Gastroesophageal sphincter (tissue), 4 donors: ENCODE results near the gene RNU7-1. TPM values are rescaled to one million over a fixed set of nuclear protein-coding genes. Genes with fewer than 3 reads are reported as not detected.
A peak's percentile ranks its signal among the peaks of the same experiment; 100 is the strongest.

Experiments used
- ATAC-seq: fragments of 150-250 bp; one replicate; pipeline ENCODE4 v1.9.1; 2016; ENCODE audit warnings: mild to moderate bottlenecking, moderate library complexity
- H3K27ac ChIP-seq, 4 donors: fragments of 200-600 bp; sonication (generic) in 3 of 4; 1 replicate in 3 of 4; 2 replicates in 1 of 4; pipeline ENCODE4 v1.5.1; 2016 to 2019
- H3K27me3 ChIP-seq: fragments of 200-600 bp; sonication (generic); one replicate; pipeline ENCODE4 v1.5.1; 2019
- H3K36me3 ChIP-seq, 2 donors: fragments of 200-600 bp; sonication (generic); one replicate each; pipeline ENCODE4 v1.5.1; 2019; ENCODE audit warnings: control low read depth in 1 of 2
- H3K4me1 ChIP-seq, 3 donors: fragments of 200-600 bp; sonication (generic); 1 replicate in 2 of 3; 2 replicates in 1 of 3; pipeline ENCODE4 v1.5.1; 2016 to 2019; ENCODE audit warnings: control low read depth in 2 of 3
- H3K4me3 ChIP-seq, 2 donors: fragments of 200-600 bp; sonication (generic); one replicate each; pipeline ENCODE4 v1.5.1; 2019; ENCODE audit warnings: mild to moderate bottlenecking in 1 of 2, moderate library complexity in 1 of 2
- H3K9me3 ChIP-seq, 3 donors: fragments of 200-600 bp; sonication (generic); one replicate each; pipeline ENCODE4 v1.5.1; 2017 to 2019; ENCODE audit warnings: control low read depth in 2 of 3
- EP300 ChIP-seq: sonication (generic); formaldehyde crosslinking; IDR thresholded peaks from one replicate; pipeline ENCODE4 v1.6.1; 2017; ENCODE audit warnings: antibody characterized with exemption, mild to moderate bottlenecking
- POLR2A ChIP-seq, 2 donors: fragments of 450-650 bp; IDR thresholded peaks; one replicate each; pipeline ENCODE4 v1.6.1; 2017; ENCODE audit warnings: antibody characterized with exemption in 2 of 2, mild to moderate bottlenecking in 2 of 2, moderate library complexity in 1 of 2
- POLR2AphosphoS5 ChIP-seq: sonication (generic); formaldehyde crosslinking; IDR thresholded peaks from one replicate; pipeline ENCODE4 v1.6.1; 2017; ENCODE audit warnings: antibody characterized with exemption
- WGBS, 2 donors: methylation state at CpG; one replicate each; pipeline ENCODE4 v1.1.5; 2018; ENCODE audit warnings: low coverage in 1 of 2; 5-methylcytosine and 5-hydroxymethylcytosine counted together
- total RNA-seq, 4 donors: library from RNA; depleted of rRNA; stranded (reverse); fragments of >200 nt; gene quantifications; one replicate each; pipeline ENCODE4 v1.1.0, GENCODE V29; 2016
- TF ChIP-seq, protein P1 (sequence below), 4 experiments: fragments of 200-600 bp in 2 of 4; fragments of 450-650 bp in 2 of 4; sonication (generic) in 1 of 4; IDR thresholded peaks; one replicate each; pipeline ENCODE4 v1.5.1; 2017 to 2019; ENCODE audit warnings: antibody characterized with exemption in 4 of 4, mild to moderate bottlenecking in 2 of 4, moderate library complexity in 2 of 4

The RNU7-1 gene
- total RNA-seq, 4 donors from 2014 or later: not detected

GRCh38 chr12:6943389-6943721 lies 261 bp upstream of the RNU7-1 start:
- Histone ChIP-seq H3K4me1 (peaks cover 0 to 80% (median 26%) of the 10 kb centered on the region in 3 donors), H3K27me3 (no peaks in the 10 kb centered on the region), H3K36me3 (peaks cover 0 to 59% of the 10 kb centered on the region in 2 donors), H3K27ac (peak overlapping the region; percentile 90 to 96 (median 94)), H3K9me3 (no peaks in the 10 kb centered on the region), H3K4me3 (peak overlapping the region; percentile 64 to 74)
- peak; percentile 76 for ATAC-seq
- WGBS, 2 donors: 0 to 1% methylated on average over 11 to 13 of the region's 13 CpGs
- TF ChIP-seq, protein P1, sequence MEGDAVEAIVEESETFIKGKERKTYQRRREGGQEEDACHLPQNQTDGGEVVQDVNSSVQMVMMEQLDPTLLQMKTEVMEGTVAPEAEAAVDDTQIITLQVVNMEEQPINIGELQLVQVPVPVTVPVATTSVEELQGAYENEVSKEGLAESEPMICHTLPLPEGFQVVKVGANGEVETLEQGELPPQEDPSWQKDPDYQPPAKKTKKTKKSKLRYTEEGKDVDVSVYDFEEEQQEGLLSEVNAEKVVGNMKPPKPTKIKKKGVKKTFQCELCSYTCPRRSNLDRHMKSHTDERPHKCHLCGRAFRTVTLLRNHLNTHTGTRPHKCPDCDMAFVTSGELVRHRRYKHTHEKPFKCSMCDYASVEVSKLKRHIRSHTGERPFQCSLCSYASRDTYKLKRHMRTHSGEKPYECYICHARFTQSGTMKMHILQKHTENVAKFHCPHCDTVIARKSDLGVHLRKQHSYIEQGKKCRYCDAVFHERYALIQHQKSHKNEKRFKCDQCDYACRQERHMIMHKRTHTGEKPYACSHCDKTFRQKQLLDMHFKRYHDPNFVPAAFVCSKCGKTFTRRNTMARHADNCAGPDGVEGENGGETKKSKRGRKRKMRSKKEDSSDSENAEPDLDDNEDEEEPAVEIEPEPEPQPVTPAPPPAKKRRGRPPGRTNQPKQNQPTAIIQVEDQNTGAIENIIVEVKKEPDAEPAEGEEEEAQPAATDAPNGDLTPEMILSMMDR (IDR thresholded peaks at IDR 0.05): no peak
- TF ChIP-seq POLR2AphosphoS5 (no peak), EP300 (no peak), POLR2A (IDR thresholded peaks at IDR 0.05) (no peak)

- Histone ChIP-seq H3K9me3 (no peaks in the 10 kb centered on the region), H3K4me3 (peak overlapping the region; percentile 64 to 74), H3K36me3 (peaks cover 0 to 50% of the 10 kb centered on the region in 2 donors), H3K27ac (peak overlapping the region; percentile 90 to 96 (median 94)), H3K4me1 (peaks cover 0 to 68% (median 18%) of the 10 kb centered on the region in 3 donors), H3K27me3 (no peaks in the 10 kb centered on the region)
- 5 to 6% methylated on average over 7 to 8 of the region's 48 CpGs for WGBS, 2 donors
- peak; percentile 79 for ATAC-seq
- TF ChIP-seq POLR2A (IDR thresholded peaks at IDR 0.05): peak in 1 of 2 donors; percentile 6
- peak; percentile 81 for TF ChIP-seq POLR2AphosphoS5
- TF ChIP-seq EP300: no peak
- TF ChIP-seq, protein P1 (IDR thresholded peaks at IDR 0.05): peak in 3 of 4 experiments; percentile 89 to 97 (median 96)
These were observed 968 bp downstream of the RNU7-1 start for GRCh38 chr12:6944381-6945186.

GRCh38 chr12:6945613-6946012 lies 2.0 kb downstream of the RNU7-1 start:
- Histone ChIP-seq H3K4me1 (peaks cover 0 to 57% (median 18%) of the 10 kb centered on the region in 3 donors), H3K27me3 (no peaks in the 10 kb centered on the region), H3K36me3 (peaks cover 0 to 40% of the 10 kb centered on the region in 2 donors), H3K27ac (peak overlapping the region in 3 of 4 donors; percentile 94 to 96 (median 95)), H3K9me3 (no peaks in the 10 kb centered on the region), H3K4me3 (no peak overlapping the region)
- no peak for TF ChIP-seq EP300
- TF ChIP-seq POLR2AphosphoS5: no peak
- TF ChIP-seq, protein P1 (IDR thresholded peaks at IDR 0.05): no peak
- no peak for TF ChIP-seq POLR2A (IDR thresholded peaks at IDR 0.05)
- WGBS, 2 donors: 73% methylated on average over 5 of the region's 11 CpGs; no CpG with 5 or more reads in 1 of the 2 donors
- ATAC-seq: no peak

GRCh38 chr12:6946033-6946919 lies 2.7 kb downstream of the RNU7-1 start:
- TF ChIP-seq, protein P1 (IDR thresholded peaks at IDR 0.05): no peak
- TF ChIP-seq POLR2AphosphoS5 (no peak), EP300 (no peak), POLR2A (IDR thresholded peaks at IDR 0.05) (no peak)
- 40 to 57% methylated on average over 9 to 11 of the region's 32 CpGs for WGBS, 2 donors
- Histone ChIP-seq H3K9me3 (no peaks in the 10 kb centered on the region), H3K27ac (peak overlapping the region in 3 of 4 donors; percentile 94 to 96 (median 95)), H3K27me3 (no peaks in the 10 kb centered on the region), H3K4me3 (peak overlapping the region in 1 of 2 donors; percentile 28), H3K4me1 (peaks cover 0 to 51% (median 18%) of the 10 kb centered on the region in 3 donors), H3K36me3 (peaks cover 0 to 33% of the 10 kb centered on the region in 2 donors)
- no peak for ATAC-seq
